BJ (cell line): Measurements from ENCODE around the gene XKR7. TPM values are rescaled to one million over a fixed set of nuclear protein-coding genes. Genes with fewer than 3 reads are reported as not detected.
"Not testable (repeated sequence)": the region's sequence is repeated elsewhere in the genome, so short reads cannot be mapped to it uniquely, and the experiment has no call there.

Experiments used
- CTCF ChIA-PET: fragments of 350-600 bp; formaldehyde crosslinking; extraction: SDS; loops from one replicate; lab custom pipeline; 2021; ENCODE audit warnings: antibody characterized with exemption, inconsistent platforms; lab: Yijun Ruan, JAX
- POLR2A ChIA-PET: fragments of 300-600 bp; sonication (Branson Sonifier 250); formaldehyde crosslinking; extraction: SDS; loops from one replicate; lab custom pipeline; 2021; ENCODE audit warnings: antibody characterized with exemption; lab: Charles Lee
- DNase-seq: peaks from one replicate; pipeline ENCODE4 v3.0.0-alpha.2; 2011; ENCODE audit warnings: low read depth
- H3K27me3 ChIP-seq: 2 replicates; pipeline ENCODE4 v1.6.0; 2011; ENCODE audit warnings: low read length; ENCODE audit not compliant: control insufficient read depth, insufficient read depth
- H3K36me3 ChIP-seq: 2 replicates; pipeline ENCODE4 v1.5.1; 2011; ENCODE audit warnings: low read length; ENCODE audit not compliant: control insufficient read depth, insufficient read depth
- H3K4me3 ChIP-seq: 2 replicates; pipeline ENCODE4 v1.5.1; 2011; ENCODE audit warnings: low read depth, mild to moderate bottlenecking, control low read depth, low read length
- polyA minus RNA-seq: library from RNA; depleted of rRNA, polyadenylated mRNA; stranded (reverse); fragments of >200 nt; gene quantifications from 2 replicates; pipeline ENCODE4 v1.2.3, GENCODE V29; 2011; rRNA and poly(A)+ RNA removed
- polyA plus RNA-seq: library from polyadenylated mRNA; depleted of rRNA; stranded (reverse); fragments of >200 nt; gene quantifications from 2 replicates; pipeline ENCODE4 v1.2.3, GENCODE V29; 2011; rRNA removed
- TF ChIP-seq, protein P1 (sequence below): IDR thresholded peaks from 2 replicates; pipeline ENCODE4 v1.5.1; 2011; ENCODE audit warnings: low read depth, mild to moderate bottlenecking, control low read depth, inconsistent platforms, low read length, moderate library complexity; ENCODE audit not compliant: insufficient read depth

The XKR7 gene, protein sequence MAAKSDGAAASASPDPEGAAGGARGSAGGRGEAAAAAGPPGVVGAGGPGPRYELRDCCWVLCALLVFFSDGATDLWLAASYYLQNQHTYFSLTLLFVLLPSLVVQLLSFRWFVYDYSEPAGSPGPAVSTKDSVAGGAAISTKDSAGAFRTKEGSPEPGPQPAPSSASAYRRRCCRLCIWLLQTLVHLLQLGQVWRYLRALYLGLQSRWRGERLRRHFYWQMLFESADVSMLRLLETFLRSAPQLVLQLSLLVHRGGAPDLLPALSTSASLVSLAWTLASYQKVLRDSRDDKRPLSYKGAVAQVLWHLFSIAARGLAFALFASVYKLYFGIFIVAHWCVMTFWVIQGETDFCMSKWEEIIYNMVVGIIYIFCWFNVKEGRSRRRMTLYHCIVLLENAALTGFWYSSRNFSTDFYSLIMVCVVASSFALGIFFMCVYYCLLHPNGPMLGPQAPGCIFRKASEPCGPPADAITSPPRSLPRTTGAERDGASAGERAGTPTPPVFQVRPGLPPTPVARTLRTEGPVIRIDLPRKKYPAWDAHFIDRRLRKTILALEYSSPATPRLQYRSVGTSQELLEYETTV
- polyA plus RNA-seq (0.01 TPM in 1 of 2 replicates, not detected in the other), polyA minus RNA-seq (not detected in 2 replicates)

DNA sequence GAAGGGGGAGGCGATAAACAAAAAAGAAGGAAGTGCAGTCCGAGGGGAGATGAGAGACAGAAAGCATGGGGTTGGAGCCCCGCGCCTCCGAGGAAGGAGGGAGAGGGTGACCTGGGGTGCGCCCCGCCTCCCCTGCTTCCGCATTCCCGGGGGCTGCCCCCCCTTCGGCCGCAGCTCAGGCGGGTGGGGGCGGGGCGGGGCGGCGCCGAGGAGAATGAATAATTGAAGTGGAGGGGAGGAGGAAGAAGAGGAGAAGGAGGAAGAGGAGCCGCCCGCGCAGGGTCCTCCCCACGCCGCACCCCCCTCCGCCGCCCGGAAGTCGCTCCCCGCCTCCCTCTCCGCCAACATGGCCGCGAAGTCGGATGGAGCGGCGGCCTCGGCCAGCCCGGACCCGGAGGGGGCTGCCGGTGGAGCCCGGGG lies at the start of gene XKR7:
XKR7 (plus strand) TSS at position 322 of the 420 bp plus-strand sequence; CDS start at position 347, 25 bp downstream.
- Histone ChIP-seq H3K27me3 (peaks cover 18% of the 10 kb centered on the region), H3K36me3 (no peaks in the 10 kb centered on the region), H3K4me3 (peak within 1 kb of the TSS; percentile 8; the same call in 1 of the 2 replicates)
- ChIA-PET POLR2A (interaction anchor here (0.6 kb wide), 1 partner anchor 75 kb away, joined by 7 read pairs; no protein-coding TSS in a partner anchor), CTCF (no interaction called here)
- TF ChIP-seq, protein P1, sequence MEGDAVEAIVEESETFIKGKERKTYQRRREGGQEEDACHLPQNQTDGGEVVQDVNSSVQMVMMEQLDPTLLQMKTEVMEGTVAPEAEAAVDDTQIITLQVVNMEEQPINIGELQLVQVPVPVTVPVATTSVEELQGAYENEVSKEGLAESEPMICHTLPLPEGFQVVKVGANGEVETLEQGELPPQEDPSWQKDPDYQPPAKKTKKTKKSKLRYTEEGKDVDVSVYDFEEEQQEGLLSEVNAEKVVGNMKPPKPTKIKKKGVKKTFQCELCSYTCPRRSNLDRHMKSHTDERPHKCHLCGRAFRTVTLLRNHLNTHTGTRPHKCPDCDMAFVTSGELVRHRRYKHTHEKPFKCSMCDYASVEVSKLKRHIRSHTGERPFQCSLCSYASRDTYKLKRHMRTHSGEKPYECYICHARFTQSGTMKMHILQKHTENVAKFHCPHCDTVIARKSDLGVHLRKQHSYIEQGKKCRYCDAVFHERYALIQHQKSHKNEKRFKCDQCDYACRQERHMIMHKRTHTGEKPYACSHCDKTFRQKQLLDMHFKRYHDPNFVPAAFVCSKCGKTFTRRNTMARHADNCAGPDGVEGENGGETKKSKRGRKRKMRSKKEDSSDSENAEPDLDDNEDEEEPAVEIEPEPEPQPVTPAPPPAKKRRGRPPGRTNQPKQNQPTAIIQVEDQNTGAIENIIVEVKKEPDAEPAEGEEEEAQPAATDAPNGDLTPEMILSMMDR = no peak
- no peak for DNase-seq

DNA sequence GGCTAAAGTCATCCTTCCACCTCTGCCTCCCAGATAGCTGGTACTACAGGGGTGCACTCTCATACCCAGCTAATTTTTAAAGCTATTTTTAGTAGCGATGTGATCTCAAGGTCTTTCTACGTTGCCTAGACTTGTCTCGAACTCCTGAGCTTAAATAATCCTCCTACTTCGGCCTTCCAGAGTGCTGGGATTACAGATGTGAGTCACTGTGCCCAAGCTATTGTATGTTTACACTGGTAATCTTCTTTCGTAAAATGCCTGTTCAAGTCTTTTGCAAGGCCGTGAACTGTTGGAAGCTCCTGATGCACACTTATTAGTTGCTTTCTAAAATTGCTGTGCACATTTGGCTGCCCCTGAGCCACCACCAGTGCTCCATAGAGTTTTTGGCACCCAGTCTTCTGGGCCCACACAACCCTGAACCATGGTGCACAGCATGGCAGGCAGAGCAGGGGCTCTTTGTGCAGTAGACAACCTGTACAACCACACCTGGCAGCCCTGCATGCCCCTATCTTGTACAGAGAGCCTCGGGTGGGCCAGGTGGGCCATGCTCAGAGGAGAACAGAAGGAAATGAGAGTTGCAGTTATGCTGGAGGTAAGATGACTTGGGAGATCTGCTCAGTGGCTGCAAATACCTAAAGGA lies 49.4 kb upstream of the XKR7 start:
- DNase-seq = no peak
- POLR2A ChIA-PET = no interaction called here
- TF ChIP-seq, protein P1 = no peak
- Histone ChIP-seq H3K27me3 (peaks cover 14% of the 10 kb centered on the region), H3K36me3 (no peaks in the 10 kb centered on the region), H3K4me3 (no peak overlapping the region)
- CTCF ChIA-PET = interaction anchor here (1.2 to 1.3 kb wide), 2 partner anchors 9 to 27 kb away, joined by 4 to 5 read pairs; no protein-coding TSS in a partner anchor

DNA sequence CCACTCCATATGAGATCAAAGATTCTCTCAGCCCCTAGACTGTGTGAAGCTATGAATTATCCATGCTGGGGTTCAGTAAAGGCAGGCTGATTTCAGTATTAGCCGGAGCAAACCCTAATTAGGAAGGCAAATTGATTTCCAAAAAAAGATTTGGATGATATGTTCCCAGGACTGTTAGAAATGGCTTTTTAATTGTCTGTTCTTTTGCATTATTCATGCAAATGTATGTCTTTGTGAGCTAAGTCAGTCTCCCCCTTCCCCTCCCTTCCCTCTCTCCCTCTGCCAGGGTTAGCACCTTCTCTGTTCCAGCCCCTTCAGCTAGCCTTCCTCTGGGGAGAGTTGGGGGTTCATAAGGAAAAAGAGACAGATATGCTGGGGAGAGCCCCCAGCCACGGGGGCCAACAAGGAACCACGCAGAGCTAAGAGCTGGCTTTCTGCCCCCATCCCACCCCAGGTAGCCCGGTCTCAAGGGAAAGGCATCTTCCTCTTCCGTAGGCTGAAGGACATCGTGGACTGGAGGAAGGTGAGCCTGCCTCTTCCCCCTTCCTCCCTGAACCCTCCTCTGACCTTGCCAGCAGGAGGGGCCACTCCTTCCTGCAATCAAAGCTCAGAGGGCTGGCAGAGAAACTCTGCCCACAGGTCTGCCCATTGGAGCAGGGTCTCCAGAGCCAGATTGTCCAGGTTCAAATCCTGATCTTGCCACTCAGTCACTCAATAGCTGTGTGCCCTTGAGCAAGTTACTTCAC lies 48.4 kb upstream of the XKR7 start:
- Histone ChIP-seq H3K27me3 (peaks cover 13% of the 10 kb centered on the region), H3K36me3 (no peaks in the 10 kb centered on the region), H3K4me3 (no peak overlapping the region)
- TF ChIP-seq, protein P1 = no peak
- no peak for DNase-seq
- ChIA-PET POLR2A (no interaction called here), CTCF (interaction anchor here (0.6 to 1.3 kb wide), 3 partner anchors 8 to 28 kb away, joined by 3 to 5 read pairs (median 4); no protein-coding TSS in a partner anchor)

DNA sequence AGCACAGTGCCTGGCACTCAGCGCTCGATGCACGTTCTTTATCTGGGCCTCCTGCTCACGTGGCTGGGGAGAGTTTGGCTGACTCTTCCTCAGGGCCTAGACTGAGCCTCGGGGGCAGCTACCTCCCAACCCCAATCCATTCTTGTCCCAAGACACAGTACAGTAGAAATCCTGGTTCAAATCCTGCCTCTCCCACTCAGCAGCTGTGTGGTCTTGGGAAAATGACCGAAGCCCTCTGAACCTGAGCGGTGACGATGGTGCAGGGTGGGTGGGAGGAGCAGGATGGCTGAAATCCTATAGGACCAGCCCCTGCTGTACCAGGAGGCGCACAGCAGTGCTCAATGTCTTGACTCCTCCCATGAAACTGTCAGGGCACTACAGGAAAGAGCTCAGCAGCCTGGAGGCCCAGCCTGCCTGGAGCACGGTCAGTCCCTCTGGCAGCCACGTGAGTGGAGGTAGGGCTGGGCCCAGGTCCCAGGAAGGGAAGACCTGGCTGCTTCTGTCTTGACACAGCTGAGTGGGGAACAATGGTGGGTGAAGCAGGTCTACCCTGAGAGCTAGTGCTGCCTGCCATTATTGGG lies 47.6 kb upstream of the XKR7 start:
- no peak for DNase-seq
- TF ChIP-seq, protein P1 = no peak
- no peaks in the 10 kb centered on the region for H3K36me3 ChIP-seq
- ChIA-PET POLR2A (no interaction called here), CTCF (interaction anchor here (0.9 kb wide), 1 partner anchor 32 kb away, joined by 4 read pairs; the partner anchor contains the start of gene PDRG1)
- peaks cover 13% of the 10 kb centered on the region for H3K27me3 ChIP-seq
- H3K4me3 ChIP-seq = no peak overlapping the region

DNA sequence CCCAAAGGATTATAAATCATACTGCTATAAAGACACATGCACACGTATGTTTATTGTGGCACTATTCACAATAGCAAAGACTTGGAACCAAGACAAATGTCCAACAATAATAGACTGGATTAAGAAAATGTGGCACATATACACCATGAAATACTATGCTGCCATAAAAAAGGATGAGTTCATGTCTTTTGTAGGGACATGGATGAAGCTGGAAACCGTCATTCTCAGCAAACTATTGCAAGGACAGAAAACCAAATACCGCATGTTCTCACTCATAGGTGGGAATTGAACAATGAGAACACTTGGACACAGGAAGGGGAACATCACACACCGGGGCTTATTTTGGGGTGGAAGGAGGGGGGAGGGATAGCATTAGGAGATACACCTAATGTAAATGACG lies 46.5 kb upstream of the XKR7 start:
- H3K36me3 ChIP-seq, CTCF ChIA-PET, POLR2A ChIA-PET, DNase-seq, H3K4me3 ChIP-seq: not testable (repeated sequence)
- peaks cover 12% of the 10 kb centered on the region for H3K27me3 ChIP-seq
